IMR-90 (cell line): ENCODE results near the gene NISCH. TPM values are rescaled to one million over a fixed set of nuclear protein-coding genes. Genes with fewer than 3 reads are reported as not detected.

Source experiments
- ELK1 ChIP-seq: fragments of 150-350 bp; IDR thresholded peaks from 2 replicates; pipeline ENCODE4 v1.6.1; 2016; ENCODE audit warnings: low read depth, mild to moderate bottlenecking, low read length, moderate library complexity, borderline replicate concordance
- FOS ChIP-seq: fragments of 150-350 bp; IDR thresholded peaks from 2 replicates; pipeline ENCODE4 v1.6.1; 2016; ENCODE audit warnings: low read depth, low read length
- MXI1 ChIP-seq: IDR thresholded peaks from 2 replicates; pipeline ENCODE4 v1.6.1; 2012; ENCODE audit warnings: low read depth, mild to moderate bottlenecking, low read length, moderate library complexity, borderline replicate concordance
- USF2 ChIP-seq: fragments of 150-350 bp; IDR thresholded peaks from 2 replicates; pipeline ENCODE4 v1.6.1; 2017; ENCODE audit warnings: mild to moderate bottlenecking, antibody characterized with exemption, low read length, low read depth
- polyA plus RNA-seq, 3 experiments: library from polyadenylated mRNA; depleted of rRNA; stranded (reverse); fragments of >200 nt; gene quantifications; 2 replicates each; pipeline ENCODE4 v1.2.3, GENCODE V29; 2012; ENCODE audit warnings: low replicate concordance in 1 of 3
- total RNA-seq: library from RNA; depleted of rRNA; stranded (reverse); fragments of >200 nt; gene quantifications from 2 replicates; pipeline ENCODE4 v1.2.3, GENCODE V29; 2012

NISCH gene
- total and polyA plus RNA-seq, 2 of the 4 experiments (the other 2 are of a cell fraction) = 36.9 to 86.0 TPM

GRCh38 chr3:52498137-52499054 lies 43.0 kb downstream of the NISCH start (continued):
- TF ChIP-seq MXI1 = no peak
- TF ChIP-seq USF2 = no peak
- no peak for TF ChIP-seq FOS
- TF ChIP-seq ELK1 = no peak
